Stimulated activated CD4-positive, alpha-beta T cell treated with anti-CD3 and anti-CD28 coated beads, Interleukin-1b, Interleukin-23, amount 100 ng/mL, for 24 hours (primary cell): ENCODE results near the gene FBXW5.

Experiments used
- DNase-seq, 4 experiments: peaks; one replicate each; pipeline ENCODE4 v3.0.0-alpha.2; 2020; ENCODE audit warnings: low read depth in 4 of 4, low spot score in 1 of 4

The FBXW5 gene, protein sequence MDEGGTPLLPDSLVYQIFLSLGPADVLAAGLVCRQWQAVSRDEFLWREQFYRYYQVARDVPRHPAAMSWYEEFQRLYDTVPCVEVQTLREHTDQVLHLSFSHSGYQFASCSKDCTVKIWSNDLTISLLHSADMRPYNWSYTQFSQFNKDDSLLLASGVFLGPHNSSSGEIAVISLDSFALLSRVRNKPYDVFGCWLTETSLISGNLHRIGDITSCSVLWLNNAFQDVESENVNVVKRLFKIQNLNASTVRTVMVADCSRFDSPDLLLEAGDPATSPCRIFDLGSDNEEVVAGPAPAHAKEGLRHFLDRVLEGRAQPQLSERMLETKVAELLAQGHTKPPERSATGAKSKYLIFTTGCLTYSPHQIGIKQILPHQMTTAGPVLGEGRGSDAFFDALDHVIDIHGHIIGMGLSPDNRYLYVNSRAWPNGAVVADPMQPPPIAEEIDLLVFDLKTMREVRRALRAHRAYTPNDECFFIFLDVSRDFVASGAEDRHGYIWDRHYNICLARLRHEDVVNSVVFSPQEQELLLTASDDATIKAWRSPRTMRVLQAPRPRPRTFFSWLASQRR

DNA sequence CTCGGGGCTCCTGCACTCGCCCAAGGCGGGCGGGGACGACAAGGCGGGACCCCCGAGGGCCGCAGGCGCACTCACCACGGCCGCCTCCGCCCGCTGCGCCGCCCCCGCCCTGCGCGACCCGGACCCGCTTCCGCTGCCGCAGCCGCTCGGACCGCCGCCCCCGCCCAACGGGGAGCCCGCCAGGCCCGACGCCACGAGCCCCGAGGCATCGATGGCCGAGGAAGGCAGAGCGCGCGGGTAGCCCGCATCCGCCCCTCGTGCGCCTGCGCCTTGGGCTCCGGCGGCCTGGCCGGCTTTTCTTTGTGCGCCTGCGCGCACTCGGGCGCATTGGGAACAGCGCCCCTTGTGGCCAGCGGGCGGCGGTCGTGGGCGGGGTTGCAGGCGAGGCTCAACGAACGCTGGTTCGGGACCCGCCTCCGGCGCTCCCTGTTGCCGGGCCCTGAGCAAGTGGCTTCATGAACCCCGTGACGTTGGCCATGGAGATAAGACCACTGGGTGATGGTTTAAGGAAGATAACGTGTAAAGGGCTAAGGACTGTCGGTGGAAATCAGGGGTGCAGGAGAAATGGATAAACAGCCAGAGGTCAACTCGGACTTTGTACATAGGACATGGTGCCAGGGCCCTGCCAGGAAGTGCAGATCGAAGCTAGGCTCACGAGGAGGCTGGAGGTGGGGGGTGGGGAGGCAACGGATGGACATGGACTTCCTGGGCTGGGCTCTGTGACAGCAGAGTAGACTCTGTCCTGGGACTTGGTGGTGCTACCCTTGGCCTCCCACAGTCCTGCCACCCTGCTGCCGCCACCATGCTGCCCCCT is at the start of gene FBXW5, which contains the start of gene C8G:
Gene FBXW5 (minus strand): TSS at position 220 of the 814 bp plus-strand sequence. CDS start 655 bp downstream, outside the sequence.
Gene C8G (plus strand): TSS at position 725 of the 814 bp plus-strand sequence. CDS start 78 bp downstream, at position 803.
- DNase-seq: peak; percentile 91 to 93 (median 92)

DNA sequence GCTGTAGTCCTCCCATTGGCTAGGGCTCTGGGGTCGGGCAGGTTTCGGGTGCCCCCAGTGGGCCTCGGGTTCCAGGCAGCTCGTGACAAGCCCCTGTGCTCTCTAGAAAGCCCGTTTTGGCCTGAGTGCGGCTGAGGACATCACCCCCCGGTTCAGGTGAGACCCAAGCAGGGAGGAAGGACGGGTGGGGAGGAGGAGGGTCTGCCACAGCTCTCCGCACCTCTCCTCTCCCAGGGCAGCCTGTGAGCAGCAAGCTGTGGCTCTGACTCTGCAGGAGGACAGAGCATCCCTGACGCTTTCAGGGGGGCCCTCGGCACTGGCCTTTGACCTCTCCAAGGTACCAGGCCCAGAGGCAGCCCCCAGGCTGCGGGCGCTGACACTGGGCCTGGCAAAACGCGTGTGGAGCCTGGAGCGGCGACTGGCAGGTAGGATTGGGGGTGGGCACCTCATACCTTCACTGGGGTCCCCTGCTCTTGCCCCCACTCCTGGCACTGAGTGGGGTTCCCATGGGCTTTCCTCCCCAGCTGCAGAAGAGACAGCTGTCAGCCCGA is 48.4 kb upstream of the FBXW5 start:
- DNase-seq: no peak

DNA sequence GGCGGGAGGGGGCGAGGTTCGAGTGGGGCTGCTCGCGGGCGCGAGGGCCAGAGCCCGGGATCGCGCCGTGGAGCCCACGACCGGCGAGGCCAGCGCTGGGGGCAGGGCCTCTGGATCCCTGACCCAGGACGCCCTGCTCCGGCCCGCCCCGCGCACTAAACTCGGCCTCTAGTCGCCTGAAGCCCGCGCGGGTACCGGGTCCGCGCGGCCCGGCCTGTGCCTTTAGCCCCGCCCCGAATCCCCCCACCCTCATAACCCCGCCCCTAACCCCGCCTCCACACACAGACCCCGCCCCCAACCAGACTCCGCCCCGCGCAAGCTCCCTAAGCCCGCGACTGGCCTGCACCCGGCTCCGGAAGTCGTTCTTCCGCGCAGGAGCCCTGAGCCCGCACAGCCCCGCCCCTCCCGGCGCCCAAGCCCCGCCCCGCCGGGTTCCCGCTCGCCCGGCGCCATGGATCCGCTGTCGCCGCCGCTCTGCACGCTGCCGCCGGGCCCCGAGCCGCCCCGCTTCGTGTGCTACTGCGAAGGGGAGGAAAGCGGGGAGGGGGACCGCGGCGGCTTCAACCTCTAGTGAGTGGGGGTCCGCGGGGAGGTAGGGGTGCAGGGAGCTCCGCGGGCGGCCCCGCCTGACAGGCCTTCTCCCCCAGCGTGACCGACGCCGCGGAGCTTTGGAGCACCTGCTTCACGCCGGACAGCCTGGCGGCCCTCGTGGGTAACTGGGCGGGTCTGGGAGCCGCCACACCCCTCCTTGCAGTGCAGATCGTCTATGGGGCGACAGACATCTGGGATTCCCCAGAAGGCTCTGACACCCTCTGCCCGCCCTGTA is 47.7 kb upstream of the FBXW5 start, which contains the start of gene PAXX:
Gene PAXX (plus strand): TSS at position 430 of the 826 bp plus-strand sequence. CDS start 22 bp downstream, at position 452.
- peak; percentile 91 to 96 (median 94) for DNase-seq

DNA sequence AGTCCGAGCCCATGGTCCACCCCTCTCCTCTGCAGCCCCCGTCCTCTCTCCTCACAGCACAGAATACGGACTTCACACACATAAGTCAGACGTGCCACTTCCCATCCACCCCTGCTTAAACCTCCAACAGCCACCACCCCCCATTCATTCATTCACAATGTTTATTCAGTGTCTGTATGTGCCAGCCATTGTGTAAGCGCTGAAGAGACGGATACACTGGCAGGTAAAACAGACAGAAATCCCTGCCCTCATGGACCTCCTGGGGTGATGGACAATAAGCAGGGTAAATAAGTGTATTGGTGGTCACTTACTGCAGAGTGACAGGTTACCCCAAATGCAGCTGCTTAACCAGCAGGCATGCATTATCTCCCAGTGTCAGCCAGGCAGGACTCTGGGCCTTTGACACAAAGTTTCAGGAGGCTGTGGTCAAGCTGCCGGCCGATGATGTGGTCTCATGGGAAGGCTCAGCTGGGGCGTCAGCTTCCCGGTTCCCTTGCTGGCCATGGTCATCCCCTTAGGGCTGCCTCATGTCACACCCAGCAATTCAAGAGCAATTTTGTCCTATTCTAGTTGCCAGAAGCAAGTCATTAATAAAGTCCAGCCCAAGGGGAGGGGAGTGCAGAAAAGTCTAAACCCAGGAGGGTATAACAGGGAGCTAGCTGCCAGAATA is 45.8 kb upstream of the FBXW5 start:
- DNase-seq: no peak

DNA sequence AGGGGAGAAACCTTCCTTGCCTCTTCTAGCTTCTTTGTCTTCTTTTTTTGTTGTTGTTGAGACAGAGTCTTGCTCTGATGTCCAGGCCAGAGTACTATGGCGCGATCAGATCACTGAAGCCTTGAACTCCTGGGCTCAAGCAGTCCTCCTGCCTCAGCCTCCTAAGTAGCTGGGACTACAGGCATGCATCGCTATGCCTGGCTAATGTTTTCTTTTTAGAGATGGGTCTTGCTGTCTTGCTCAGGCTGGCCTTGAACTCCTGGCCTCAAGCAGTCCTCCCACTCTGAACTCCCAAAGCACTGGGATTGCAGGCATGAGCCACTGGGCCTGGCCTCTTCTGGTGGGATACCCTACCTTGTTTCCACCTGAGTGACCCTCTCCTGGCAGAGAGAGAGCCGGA is 44.3 kb upstream of the FBXW5 start:
- no peak for DNase-seq

DNA sequence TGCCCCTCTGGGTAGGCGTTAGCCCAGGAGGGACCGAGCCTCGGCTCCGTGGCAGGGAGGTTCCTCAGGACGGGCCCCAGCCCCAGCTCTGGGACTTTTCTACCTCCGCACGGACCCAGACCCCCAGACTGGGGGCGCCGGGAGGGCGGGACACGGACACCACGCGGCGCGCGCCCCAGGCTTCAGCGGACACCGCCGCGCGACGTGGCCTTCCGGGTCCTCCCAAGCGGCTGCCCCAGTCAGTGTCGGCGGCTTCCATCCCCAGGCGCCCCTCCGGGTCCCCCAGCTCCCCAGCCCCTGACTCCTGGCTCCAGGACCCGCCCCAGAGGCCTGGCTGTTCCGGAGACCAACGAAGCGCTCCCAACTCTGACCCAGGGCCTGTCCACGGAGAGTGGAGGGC is 41.3 kb upstream of the FBXW5 start:
- DNase-seq: no peak

DNA sequence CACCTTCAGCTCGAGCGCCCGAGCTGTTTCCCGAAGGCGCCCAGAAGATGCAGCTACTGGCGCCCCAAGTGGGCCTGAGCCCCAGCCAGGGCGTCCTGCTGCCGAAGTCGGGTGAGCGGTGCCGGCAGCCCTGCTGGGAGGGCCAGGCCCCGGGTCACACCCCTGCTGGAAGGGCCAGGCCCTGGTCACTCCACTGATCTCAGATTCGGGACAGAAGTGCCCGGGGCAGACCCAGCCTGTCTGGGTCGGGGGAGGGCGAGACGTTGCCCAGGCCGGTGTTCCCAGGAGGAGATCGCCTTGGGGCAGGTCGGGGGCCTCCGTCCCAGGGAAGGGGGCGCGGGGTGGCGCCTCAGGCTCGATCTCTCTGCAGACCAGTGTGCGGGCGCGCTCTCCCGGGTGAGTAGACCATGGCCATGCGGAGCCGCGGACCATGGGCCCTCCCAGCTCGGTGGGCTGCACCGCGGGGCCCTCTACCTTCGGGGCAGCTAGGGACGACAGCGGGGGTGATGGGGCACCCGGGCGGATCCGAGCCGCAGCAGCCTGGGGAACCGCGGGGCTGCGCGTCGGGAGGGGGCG is 40.6 kb upstream of the FBXW5 start:
- no peak for DNase-seq

DNA sequence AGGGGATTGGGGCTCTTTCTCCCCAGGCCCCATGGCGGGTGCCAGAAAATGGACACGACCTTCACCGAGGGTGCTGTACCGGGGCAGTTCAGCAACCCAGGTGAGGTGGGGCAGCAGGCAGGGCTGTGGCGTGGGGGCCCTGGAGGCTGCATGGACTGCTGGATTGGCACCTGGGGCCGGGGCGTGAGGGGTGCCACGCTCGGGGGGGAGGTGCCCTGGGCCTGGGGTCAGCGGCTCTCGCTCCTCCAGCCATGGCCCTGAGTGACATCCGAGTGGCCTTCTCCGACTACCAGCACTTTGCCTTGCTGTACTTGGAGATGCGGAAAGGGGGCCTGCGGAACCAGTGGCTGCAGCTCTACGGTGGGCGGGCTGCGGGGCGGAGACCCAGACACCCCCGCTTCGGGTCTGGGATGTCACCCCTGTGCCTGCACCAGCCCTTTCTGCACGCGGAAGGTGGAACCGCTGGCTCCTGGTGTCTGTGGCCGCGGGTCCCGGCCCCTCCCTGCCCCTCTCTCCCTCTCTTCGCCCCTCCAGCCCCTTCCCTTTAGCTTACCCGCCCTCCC is 40.0 kb upstream of the FBXW5 start:
- no peak for DNase-seq

DNA sequence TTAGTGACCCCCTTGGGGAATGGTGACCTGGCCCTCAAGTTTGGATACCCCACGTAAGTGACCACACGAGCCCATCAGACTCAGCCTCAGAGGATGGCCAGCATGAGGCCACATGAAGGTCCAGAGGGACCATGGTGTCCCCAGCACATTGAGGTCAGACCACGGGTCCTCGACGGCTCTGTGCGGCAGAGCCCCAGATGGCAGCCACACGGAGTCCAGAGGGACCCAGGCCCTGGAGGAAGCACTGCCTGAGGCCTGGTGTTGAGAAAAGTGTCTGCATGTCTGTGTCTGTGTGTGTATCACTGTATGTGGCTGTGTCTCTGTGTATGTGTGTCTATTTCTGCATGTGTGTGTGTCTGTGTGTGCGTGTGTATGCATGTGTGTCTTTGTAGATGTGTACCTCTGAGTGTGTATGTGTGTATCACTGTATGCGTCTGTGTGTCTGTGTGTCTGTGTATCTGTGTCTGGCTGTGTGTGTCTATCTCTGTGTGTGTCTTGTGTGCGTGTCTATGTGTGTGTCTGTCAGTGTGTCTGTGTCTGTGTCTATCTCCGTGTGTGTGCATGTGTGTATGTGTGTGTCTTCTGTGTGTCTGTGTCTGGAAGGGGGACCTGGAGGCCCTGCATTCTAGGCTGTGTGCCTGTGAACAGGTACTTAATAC is 39.2 kb upstream of the FBXW5 start:
- no peak for DNase-seq

DNA sequence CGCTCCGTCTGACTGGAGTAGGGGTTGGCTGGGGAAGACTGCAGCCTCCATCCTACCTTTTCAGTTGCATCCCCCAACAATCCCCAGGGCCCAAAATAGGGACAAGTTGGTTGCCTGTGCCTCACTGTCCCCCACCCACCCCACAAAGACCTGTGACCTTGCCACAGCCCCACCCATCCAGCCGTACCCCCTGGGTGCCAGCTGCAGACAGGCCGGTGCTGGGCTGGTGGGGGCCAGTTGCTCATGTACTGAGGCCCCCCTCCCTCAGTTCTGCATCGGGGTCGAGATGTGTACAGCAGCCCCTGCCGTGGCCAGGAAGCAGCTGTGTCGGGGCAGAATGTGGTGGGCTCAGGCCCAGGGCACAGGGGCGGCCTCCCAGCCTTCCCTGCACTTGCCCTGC is 38.6 kb upstream of the FBXW5 start:
- DNase-seq: no peak

DNA sequence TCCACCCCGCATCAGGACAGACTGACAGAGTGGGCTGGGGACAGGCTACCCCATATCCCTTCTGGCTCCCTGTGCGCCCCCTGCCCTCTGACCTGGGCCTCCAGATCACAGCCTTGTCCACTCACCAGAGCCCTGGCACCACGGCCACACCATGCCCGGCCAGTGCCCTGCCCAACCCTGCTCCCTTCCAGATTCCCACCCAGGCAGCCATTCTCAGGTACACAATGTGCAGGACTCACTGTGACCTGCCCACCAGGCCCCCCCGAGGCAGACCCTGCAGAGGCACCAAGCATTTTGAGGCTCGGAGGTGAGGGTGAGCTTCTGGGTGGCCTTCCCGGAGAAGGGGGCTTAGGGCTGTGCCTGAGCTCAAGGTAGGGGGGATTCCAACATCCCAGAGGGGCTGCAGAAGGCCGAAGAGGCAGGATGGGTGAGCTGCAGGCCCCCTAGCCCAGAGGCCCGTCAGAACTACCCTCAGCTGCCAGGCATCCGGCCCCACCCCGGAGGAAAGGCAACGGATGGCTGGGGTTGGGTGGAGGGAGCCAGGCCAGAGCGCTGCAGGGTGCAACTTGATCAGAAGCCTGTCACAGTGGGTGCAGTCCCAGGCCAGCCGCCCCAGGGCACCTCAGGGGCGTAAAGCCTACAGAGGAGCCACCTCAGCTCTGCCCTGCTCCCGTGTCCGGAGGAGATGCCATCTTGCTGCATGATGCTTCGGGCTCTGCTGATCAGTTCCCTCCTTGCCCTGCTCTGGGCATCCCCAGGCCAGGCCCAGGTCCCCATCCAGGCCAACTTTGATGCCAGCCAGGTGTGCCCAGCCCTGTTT is 37.9 kb upstream of the FBXW5 start, which contains the start of gene LCNL1:
Gene LCNL1 (plus strand): TSS at position 762 of the 820 bp plus-strand sequence. CDS start 594 bp downstream, outside the sequence.
- DNase-seq: no peak

DNA sequence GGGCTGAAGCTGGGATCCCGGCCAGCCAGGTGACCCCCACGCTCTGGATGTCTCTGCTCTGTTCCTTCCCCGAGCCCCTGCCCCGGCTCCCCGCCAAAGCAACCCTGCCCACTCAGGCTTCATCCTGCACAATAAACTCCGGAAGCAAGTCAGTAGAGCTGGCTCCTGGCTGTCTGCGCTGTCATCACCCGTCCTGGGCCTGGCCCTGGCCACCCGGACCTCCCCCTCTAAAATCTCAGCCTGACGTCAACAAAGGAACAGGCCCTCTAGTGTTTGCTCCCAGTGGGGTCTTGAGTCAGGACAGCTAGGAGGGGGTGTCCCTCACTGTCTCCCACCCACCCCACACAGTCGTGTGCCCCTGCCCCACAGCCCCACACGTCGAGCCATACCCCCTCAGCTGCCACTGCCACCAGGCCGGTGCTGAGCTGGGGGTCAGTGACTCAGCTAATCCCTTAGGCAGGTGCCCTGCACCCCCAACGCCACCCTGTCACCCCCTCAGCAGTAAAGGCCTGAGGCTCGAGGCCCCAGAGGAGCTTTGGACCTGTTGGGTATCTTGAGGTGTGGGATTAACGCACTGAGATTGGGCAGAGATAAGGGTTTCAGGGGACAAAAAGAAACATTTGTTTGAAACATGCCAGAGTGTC is 37.2 kb upstream of the FBXW5 start:
- no peak for DNase-seq

DNA sequence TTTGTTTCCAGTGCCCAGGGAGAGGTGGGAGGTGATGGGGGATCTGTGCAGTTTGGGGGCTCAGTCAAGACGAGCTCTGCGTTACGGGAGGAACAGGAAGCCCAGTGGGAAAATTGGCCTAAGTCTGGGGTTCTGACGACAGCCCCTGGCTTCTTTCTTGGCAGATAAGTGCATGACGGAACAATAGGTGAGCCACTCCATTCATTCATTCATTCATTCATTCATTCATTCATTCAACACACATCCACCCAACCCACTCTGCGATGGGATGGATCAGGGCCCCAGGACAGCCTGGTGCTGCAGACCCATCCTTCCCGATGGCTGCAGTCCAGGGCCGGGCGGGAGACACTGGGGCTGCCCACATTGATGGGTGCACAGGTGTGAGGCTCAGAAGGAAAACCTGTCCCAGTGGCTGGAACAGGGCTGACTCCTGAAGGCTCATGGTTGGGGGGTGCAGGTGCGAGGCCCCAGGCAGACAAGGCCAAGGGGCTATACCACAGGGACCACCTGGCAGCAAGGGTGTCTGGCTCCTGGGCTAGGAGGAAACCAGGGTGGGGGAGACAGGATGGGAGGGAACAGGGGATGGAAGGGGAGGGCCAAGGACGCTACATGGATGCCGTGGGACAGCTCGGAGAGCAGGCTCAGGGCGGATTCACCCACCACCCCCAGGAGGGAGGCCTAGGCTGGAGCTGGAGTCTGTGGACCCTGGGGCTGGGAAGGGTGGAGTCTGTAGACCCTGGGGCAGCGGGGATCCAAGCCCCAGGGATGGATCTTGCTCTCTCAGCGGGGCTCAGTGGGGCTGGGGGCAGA is 36.3 kb upstream of the FBXW5 start:
- no peak for DNase-seq

DNA sequence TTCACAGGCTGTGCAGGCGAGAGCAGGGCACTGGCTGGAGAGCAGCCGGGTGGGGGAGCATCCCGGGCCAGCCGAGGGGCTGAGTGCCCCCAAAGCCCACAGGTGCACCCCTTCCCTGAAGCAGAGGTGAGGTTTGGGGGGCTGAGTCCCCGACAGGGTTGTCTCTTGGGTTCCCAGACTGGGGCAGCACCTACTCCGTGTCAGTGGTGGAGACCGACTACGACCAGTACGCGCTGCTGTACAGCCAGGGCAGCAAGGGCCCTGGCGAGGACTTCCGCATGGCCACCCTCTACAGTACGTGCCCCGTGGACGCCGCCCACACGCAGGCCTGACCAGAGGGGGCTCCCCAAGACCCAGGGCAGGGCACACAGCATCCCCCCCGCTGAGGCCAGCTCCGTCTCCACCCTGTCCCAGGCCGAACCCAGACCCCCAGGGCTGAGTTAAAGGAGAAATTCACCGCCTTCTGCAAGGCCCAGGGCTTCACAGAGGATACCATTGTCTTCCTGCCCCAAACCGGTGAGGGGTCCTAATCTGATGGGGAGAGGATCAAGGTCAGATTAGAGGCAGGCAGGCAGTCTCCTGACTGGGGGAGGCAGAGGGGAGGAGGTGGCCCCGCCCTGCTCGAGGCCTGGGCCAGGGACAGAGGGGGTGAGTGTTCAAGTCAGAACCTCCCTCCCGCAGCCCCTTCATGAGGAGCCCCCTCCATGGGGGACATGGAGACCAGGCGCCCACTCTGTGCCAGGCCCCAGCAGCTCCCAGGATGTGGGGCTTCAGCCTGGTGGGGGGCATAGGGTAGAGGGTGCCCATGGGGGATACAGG is 35.4 kb upstream of the FBXW5 start:
- no peak for DNase-seq

DNA sequence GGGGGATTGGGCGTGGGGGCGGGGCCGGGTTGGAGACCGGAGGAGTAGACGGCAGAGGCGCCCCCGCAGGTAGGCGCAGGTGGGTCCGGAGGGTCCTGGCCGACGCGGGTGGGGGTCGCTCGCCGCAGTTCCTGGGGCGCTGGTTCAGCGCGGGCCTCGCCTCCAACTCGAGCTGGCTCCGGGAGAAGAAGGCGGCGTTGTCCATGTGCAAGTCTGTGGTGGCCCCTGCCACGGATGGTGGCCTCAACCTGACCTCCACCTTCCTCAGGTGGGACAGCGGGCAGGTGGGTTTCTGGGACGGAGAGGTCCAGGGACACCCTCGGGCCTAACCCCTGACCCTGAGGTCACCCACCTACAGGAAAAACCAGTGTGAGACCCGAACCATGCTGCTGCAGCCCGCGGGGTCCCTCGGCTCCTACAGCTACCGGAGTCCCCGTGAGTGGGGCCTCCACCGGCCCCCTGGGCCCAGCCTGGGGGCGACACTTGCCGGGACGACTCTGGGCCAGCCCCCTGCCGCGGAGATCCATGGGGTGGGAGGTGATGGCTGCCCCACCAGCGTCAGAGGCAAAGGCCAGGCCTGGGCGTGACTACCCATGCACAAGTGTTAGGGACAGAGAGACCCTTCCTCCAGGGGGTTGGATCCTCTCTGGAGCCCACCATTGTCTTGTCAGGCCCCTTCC is 34.5 kb upstream of the FBXW5 start:
- no peak for DNase-seq
